MM.1S (cell line): Measurements from ENCODE around the gene SPACA7.

Experiments
- EZH2 ChIP-seq: fragments of 300-600 bp; sonication (generic); optimal IDR thresholded peaks from 2 replicates; pipeline ENCODE3; 2017; ENCODE audit warnings: low read depth, mild to moderate bottlenecking, antibody characterized with exemption, low read length, mixed read lengths
- EZH2phosphoT487 ChIP-seq: fragments of 300-600 bp; sonication (generic); IDR thresholded peaks from 2 replicates; pipeline ENCODE4 v1.6.1; 2018; ENCODE audit warnings: antibody characterized with exemption, low read length
- TF ChIP-seq, protein P1 (sequence below): fragments of 300-600 bp; sonication (generic); IDR thresholded peaks from 2 replicates; pipeline ENCODE4 v1.5.1; 2016; ENCODE audit warnings: antibody characterized with exemption, low read length, mixed read lengths

DNA sequence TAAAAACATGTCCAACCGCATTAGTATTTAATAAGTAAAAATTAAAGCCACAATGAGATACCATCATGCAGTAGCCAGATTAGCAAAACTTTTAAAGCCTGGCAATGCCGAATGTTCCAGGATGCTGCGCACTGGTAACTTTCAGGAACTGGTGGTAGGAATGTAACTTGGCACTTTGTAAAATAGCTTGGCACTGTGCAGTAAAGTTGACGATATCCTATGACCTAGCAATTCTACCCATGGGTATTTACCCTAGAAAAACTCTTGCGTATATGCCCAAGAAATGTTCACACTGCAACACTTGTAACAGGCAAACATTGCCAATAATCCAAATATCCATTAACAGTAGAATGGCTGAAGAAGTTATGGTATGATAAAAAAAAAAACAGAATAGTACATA lies 97.7 kb downstream of the SPACA7 start:
- TF ChIP-seq, protein P1, sequence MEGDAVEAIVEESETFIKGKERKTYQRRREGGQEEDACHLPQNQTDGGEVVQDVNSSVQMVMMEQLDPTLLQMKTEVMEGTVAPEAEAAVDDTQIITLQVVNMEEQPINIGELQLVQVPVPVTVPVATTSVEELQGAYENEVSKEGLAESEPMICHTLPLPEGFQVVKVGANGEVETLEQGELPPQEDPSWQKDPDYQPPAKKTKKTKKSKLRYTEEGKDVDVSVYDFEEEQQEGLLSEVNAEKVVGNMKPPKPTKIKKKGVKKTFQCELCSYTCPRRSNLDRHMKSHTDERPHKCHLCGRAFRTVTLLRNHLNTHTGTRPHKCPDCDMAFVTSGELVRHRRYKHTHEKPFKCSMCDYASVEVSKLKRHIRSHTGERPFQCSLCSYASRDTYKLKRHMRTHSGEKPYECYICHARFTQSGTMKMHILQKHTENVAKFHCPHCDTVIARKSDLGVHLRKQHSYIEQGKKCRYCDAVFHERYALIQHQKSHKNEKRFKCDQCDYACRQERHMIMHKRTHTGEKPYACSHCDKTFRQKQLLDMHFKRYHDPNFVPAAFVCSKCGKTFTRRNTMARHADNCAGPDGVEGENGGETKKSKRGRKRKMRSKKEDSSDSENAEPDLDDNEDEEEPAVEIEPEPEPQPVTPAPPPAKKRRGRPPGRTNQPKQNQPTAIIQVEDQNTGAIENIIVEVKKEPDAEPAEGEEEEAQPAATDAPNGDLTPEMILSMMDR = no peak
- no peak for TF ChIP-seq EZH2
- TF ChIP-seq EZH2phosphoT487 = no peak
